ENCODE results near the gene BAAT.
"Not testable (repeated sequence)": the region's sequence is repeated elsewhere in the genome, so short reads cannot be mapped to it uniquely, and the experiment has no call there.

The BAAT gene

DNA sequence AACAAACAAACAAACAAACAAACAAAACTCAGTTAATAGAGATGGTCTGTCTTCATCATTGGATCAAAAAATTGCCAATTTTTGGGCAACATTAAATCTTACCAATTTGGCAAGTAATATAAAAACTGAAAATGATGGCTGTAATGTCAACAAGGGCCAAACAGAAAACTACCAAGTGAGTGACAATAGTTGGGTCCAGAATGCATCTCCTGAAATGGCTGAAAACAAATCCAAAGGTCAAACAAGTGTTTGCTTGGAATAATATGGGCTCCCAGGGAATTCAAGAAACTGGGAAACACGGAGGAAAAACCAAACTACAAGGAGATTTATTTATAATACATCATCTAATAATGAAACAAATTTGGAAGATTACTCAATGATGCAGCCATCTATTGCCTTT, 25.1 kb downstream of the BAAT start:
- no peak for DNase-seq

- DNase-seq: no peak
Measured at GRCh38 chr9:101356619-101357018, 28.2 kb downstream of the BAAT start.

GRCh38 chr9:101354765-101355708, 29.8 kb downstream of the BAAT start:
- DNase-seq: no peak

DNA sequence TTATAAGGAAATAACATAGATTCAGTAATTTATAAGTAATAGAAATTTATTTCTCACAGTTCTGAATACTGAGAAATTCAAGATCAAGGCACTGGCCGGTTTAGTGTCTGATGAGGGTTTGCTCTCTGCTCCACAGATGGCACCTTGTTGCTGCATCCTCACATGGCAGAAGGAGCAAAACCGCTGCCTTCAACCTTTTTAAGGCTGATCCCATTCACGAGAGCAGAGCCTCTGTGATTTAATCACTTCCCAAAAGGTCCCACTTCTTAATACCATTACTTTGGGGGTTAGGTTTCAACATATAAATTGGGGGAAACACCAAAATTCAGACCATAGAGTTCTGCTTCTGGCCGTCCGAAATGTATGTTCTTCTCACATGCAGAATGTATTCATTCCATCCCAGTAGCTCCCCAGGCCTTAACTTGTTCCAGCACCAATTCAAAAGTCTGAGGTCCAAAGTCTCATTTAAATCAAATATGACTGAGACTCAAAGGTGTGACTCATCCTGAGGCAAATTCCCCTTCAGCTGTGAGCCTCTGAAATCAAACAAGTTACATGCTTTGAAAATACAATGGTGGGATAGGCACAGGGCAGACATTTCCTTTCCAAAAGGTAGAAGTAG, 30.6 kb downstream of the BAAT start:
- no peak for DNase-seq

DNA sequence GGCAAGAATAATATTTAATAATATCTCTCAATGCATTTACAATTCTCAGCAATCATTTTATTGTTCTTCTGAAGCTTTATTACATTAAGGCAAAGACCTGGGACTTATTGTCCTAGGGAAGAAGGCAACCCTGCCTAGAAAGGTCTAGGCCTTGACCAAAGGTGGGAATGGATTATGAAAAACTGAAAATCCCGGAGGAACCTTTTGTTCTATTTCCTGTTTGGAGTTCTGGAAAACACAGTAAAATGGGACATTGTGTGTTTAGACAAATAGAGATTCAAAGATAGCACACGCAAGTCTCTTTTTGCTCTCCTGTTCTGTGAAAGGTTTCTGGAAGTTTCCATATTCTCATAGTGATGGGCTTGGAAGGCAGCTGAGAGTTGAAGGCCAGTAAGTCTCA, 31.1 kb downstream of the BAAT start:
- DNase-seq: no peak

DNA sequence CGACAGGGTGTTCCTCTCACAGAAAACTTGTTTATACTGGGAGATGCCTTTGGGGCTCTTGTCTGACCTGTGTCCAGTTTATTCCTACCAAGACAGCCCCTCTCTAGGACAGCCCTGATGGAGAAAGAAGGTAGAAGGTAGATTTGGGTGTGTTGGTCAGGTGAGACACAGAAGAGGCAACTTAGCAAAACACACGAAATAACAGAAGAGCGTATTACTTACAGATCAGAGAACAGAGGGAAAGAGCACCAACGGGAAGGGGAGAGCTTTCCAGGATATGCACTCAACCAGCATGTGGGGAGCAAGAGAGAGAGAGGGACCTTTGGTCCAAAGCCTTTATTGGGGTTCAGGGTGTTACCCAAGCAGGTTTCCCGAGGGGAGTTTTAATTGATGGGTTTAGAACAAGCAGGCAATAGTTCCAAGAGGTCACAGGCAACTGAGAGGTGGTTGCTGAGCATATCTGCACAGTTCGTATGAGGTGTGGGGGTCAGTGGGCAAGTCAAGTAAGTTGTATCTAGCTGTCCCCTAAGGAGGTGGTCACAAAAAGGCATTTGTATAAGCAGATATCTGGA, 31.8 kb downstream of the BAAT start:
- no peak for DNase-seq

- no peak for DNase-seq
Measured at GRCh38 chr9:101350285-101350684, 34.5 kb downstream of the BAAT start.

GRCh38 chr9:101342595-101342994, 42.2 kb downstream of the BAAT start:
- DNase-seq: no peak

GRCh38 chr9:101341958-101342357, 42.8 kb downstream of the BAAT start:
- no peak for DNase-seq

DNA sequence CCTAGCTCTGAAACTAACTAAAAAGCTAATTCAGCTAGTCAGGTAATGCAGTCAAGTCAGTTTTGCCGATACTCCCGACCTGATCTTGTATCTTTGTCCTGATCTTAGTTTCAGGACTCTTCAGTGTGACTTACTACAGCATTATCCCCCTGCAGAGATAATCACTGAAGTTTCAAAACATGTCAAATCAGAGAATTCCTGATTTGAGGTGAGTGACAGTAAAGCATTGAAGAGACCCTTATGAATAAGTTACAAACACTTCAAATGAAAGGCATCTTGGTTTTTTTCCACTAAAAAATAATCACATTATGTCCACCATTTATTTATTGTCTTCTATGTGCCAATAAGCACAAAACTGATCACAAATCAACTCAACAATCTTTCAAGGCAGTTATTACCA, 47.6 kb downstream of the BAAT start:
- no peak for DNase-seq

- DNase-seq: no peak
Measured at GRCh38 chr9:101336091-101336490, 48.7 kb downstream of the BAAT start.

DNA sequence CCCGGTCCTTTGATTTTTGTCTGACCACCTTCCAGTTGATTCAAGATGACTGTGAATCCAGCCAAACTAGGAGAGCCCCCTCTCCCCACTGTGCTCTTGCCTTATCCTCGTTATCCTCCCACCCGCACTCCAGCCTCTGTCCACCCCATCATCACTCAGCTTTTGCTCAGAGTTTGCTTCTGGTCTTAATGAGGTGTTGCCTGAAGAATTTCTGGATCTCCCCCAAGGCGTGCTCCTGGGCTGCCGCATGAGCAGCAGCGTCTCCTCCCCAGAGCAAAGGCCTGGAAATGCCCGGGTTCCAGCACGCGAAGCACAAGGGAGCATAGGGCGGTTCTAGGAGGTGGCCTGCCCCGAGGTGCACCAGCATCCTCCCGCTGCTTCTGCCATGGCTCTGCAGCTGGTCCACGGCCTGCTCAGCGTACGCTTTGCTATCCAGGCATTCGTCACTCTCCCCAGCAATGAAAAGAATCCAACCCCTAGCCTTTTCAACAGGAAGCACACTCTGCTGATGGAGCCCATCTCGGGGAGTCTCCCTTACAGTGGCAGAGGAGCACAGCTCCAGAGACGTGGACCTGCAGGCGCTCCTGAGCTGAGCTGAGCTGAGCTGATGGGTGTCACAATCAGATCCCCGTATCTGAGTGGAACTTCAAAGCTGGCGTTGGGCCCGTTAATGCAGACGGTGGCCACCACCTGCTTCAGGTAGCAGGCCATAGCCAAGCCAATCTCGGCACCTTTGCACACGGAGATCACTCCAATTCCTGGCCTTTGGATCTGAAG, 50.7 kb downstream of the BAAT start:
- no peak for DNase-seq

GRCh38 chr9:101333490-101333889, 51.3 kb downstream of the BAAT start:
- no peak for DNase-seq

- no peak for DNase-seq
Measured at GRCh38 chr9:101332362-101332761, 52.4 kb downstream of the BAAT start.

DNA sequence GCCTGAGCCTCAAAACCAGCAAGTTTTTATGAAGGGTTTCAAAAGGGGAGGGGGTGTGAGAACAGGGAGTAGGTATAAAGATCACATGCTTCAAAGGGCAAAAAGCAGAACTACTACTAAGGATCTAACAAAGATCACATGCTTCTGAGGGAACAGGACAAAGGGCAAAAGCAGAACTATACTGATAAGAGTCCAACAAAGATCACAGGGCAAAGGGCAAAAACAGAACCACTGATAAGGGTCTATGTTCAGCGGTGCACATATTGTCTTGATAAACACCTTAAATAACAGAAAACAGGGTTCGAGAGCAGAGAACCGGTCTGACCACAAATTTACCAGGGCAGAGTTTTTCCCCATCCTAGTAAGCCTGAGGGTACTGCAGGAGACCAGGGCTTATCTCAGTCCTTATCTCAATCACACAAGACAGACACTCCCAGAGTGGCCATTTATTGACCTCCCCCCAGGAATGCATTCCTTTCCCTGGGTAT, 57.3 kb downstream of the BAAT start:
- DNase-seq: not testable (repeated sequence)

GRCh38 chr9:101326501-101326900, 58.3 kb downstream of the BAAT start:
- DNase-seq: no peak

DNA sequence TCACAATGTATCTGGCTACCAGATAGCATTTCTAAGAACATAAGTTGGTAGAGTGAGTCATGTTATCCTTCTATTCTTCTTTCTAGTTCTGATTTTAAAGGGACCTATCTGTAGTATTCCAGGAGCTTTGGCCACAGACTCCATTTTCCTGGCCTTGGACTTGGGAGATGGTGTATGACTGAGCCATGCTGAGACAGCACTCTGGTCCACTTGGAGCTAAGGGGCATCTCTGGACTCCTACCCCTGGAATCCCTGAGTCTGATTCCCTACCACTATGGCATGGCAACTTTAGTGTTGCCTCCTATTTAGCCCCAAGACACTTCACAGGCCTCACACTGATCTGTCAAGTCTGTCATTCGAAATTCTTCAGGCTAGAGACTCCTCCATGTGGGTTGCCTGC, 58.8 kb downstream of the BAAT start:
- DNase-seq: no peak

GRCh38 chr9:101325053-101325452, 59.8 kb downstream of the BAAT start:
- DNase-seq: no peak

DNA sequence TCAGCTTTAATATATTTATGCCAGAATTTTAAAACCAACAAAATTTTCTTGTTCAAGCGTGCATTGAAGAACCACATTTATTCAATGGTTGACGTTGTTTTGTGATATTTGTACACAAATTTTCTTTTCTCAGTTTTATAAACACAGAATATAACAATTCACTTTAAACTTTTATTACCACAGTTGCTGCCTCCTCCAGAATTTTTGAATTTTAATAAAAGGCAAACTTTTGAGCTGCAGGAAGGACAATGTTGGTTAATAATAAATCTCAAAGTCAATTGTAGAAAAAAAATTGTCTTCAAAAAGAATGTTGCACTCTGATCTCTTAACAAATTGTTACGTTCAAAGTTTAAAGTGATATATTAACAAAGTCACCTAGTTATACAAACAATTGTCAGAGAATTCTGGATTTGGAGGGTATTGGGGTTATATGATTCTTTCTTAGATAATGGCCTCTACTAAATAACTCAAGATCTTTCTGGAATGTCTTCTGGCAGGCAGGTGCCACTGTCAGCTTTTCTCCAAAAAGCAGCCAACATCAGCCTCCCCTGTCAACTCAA, 60.5 kb downstream of the BAAT start:
- no peak for DNase-seq

- DNase-seq: no peak
Measured at GRCh38 chr9:101323129-101323528, 61.7 kb downstream of the BAAT start.

GRCh38 chr9:101317735-101318134, 67.1 kb downstream of the BAAT start:
- no peak for DNase-seq

DNA sequence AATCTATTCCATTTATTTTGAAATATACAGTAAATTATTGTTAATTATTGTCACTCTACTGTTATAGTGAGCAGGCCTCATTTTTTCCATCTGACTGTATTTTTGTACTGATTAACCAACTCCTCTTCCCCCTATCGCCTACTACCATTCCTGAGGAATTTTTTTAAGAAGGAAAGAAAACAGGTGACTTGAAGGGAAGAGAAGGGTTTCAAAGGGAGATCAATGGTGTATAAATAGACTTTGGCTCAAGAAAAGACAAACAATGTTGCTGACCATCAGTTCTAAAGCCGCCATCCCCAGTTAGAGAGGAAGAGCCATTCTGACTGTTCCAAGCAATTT, 69.7 kb downstream of the BAAT start:
- DNase-seq: no peak

DNA sequence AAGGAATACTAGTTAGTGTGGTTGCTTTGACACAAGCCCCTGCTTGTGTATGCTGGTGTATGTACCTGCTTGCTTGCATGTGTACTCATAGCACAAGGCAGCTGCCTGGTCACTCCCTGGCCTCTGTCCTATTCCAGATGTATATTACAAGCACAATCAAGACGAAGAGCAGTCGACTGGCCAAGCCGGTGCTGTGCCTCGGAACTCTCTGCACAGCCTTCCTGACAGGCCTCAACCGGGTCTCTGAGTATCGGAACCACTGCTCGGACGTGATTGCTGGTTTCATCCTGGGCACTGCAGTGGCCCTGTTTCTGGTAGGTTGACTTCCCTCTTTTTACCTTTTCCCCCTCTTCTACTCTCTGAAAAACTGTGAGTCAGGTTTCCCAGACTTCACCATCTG, 72.1 kb downstream of the BAAT start:
- no peak for DNase-seq
